CD4-positive, alpha-beta T cell (primary cell): ENCODE data around the gene C1QL2. TPM values are rescaled to one million over a fixed set of nuclear protein-coding genes. Genes with fewer than 3 reads are reported as not detected.

Source experiments
- ATAC-seq: fragments of 200-7000 bp; cut with Tn5 transposase; one replicate; pipeline ENCODE4 v1.10.0; 2022; ENCODE audit warnings: mild to moderate bottlenecking; ENCODE audit not compliant: poor library complexity
- CTCF ChIA-PET: fragments of 350-600 bp; sonication (Branson Sonifier 250); formaldehyde crosslinking; loops from one replicate; lab custom pipeline; 2021; ENCODE audit warnings: antibody characterized with exemption, inconsistent platforms; lab: Charles Lee
- POLR2A ChIA-PET: fragments of 350-600 bp; sonication (Branson Sonifier 250); formaldehyde crosslinking; loops from one replicate; lab custom pipeline; 2021; ENCODE audit warnings: antibody characterized with exemption, inconsistent platforms; lab: Charles Lee
- DNase-seq, 14 experiments: peaks; one replicate each; pipeline ENCODE4 v3.0.0-alpha.2; 2013 to 2020; ENCODE audit warnings: mixed read lengths in 2 of 14
- H3K27ac ChIP-seq, 2 donors: one replicate each; pipeline versions ENCODE4 v1.5.1 to v1.7.0; 2013; ENCODE audit warnings: low read length in 2 of 2, low read depth in 1 of 2, mild to moderate bottlenecking in 1 of 2
- H3K27me3 ChIP-seq, 2 experiments: 1 replicate in 1 of 2; 2 replicates in 1 of 2; pipeline versions ENCODE4 v1.6.1 to v1.7.0; 2013; ENCODE audit warnings: low read length in 2 of 2, control low read depth in 1 of 2, mild to moderate bottlenecking in 1 of 2, moderate library complexity in 1 of 2; ENCODE audit not compliant: insufficient read depth in 2 of 2, control insufficient read depth in 1 of 2
- H3K36me3 ChIP-seq: one replicate; pipeline ENCODE4 v1.6.1; 2013; ENCODE audit warnings: low read length, control low read depth; ENCODE audit not compliant: insufficient read depth
- H3K4me1 ChIP-seq: one replicate; pipeline ENCODE4 v1.6.1; 2013; ENCODE audit warnings: low read length, control low read depth; ENCODE audit not compliant: insufficient read depth
- H3K4me3 ChIP-seq: one replicate; pipeline ENCODE4 v1.5.1; 2013; ENCODE audit warnings: mild to moderate bottlenecking, low read length, moderate library complexity
- H3K9me3 ChIP-seq, 2 experiments: 1 replicate in 1 of 2; 2 replicates in 1 of 2; pipeline versions ENCODE4 v1.6.1 to v1.7.0; 2013; ENCODE audit warnings: low read length in 2 of 2, mild to moderate bottlenecking in 2 of 2, control low read depth in 1 of 2, moderate library complexity in 1 of 2; ENCODE audit not compliant: control insufficient read depth in 1 of 2, insufficient read depth in 1 of 2
- H3K27ac Mint-ChIP-seq: one replicate; pipeline ENCODE4 v1.8.0; 2020; ENCODE audit warnings: mixed read lengths
- H3K27me3 Mint-ChIP-seq: one replicate; pipeline ENCODE4 v1.8.0; 2021; ENCODE audit warnings: mixed read lengths
- H3K36me3 Mint-ChIP-seq: one replicate; pipeline ENCODE4 v1.8.0; 2021; ENCODE audit warnings: low read depth, mixed read lengths
- H3K4me1 Mint-ChIP-seq: one replicate; pipeline ENCODE4 v1.8.0; 2021; ENCODE audit warnings: low read depth, mixed read lengths
- H3K4me3 Mint-ChIP-seq: one replicate; pipeline ENCODE4 v1.8.0; 2020; ENCODE audit warnings: mild to moderate bottlenecking, mixed read lengths
- H3K9me3 Mint-ChIP-seq: one replicate; pipeline ENCODE4 v1.8.0; 2020; ENCODE audit warnings: mixed read lengths
- CTCF ChIP-seq: fragments of 200-600 bp; IDR thresholded peaks from one replicate; pipeline ENCODE4 v1.8.0; 2022; ENCODE audit warnings: antibody characterized with exemption, mild to moderate bottlenecking
- intact Hi-C, 2 experiments: fragments of 100-400 bp; cut with DNase I in 1 of 2; cut with micrococcal nuclease in 1 of 2; formaldehyde crosslinking; loops; one replicate each; pipeline versions ENCODE4 v1.15.1 to v1.9.0; 2023 to 2025; cut with DNase I, micrococcal nuclease
- total RNA-seq, 174 experiments: library from RNA in 2 of 174; stranded (reverse) in 2 of 174; gene quantifications; one replicate each; pipeline ENCODE4 v1.2.3 and lab custom pipeline; 2021 to 2026

C1QL2 gene
- total RNA-seq, 2 experiments from 2014 or later: not detected

- H3K4me1 Mint-ChIP-seq: no peaks in the 10 kb centered on the region
- Histone ChIP-seq H3K4me1 (peaks cover 2% of the 10 kb centered on the region), H3K27ac (no peak overlapping the region), H3K9me3 (no peaks in the 10 kb centered on the region), H3K4me3 (no peak overlapping the region), H3K27me3 (no peaks in the 10 kb centered on the region), H3K36me3 (no peaks in the 10 kb centered on the region)
- intact Hi-C loops: loop anchor here in 1 of 2 experiments (10.0 kb wide), 2 partner anchors 954 to 1134 kb away; no protein-coding TSS in a partner anchor
- no peaks in the 10 kb centered on the region for H3K27me3 Mint-ChIP-seq
- no peak for DNase-seq
- no peak for TF ChIP-seq CTCF
- H3K27ac Mint-ChIP-seq: no peak overlapping the region
- no peaks in the 10 kb centered on the region for H3K36me3 Mint-ChIP-seq
- no peaks in the 10 kb centered on the region for H3K9me3 Mint-ChIP-seq
- ATAC-seq: no peak
- H3K4me3 Mint-ChIP-seq: no peak overlapping the region
- POLR2A ChIA-PET: no interaction called here
- CTCF ChIA-PET: no interaction called here
Measured at GRCh38 chr2:119178776-119179175, 20.2 kb upstream of the C1QL2 start.

GRCh38 chr2:119177838-119178190 lies 19.3 kb upstream of the C1QL2 start:
- CTCF ChIA-PET: interaction anchor here (0.7 kb wide), 1 partner anchor 296 kb away, joined by 3 read pairs; no protein-coding TSS in a partner anchor
- TF ChIP-seq CTCF: no peak
- H3K9me3 ChIP-seq: no peaks in the 10 kb centered on the region
- no peak for DNase-seq
- Mint-ChIP-seq H3K27me3 (no peaks in the 10 kb centered on the region), H3K4me3 (no peak overlapping the region), H3K36me3 (no peaks in the 10 kb centered on the region), H3K4me1 (no peaks in the 10 kb centered on the region), H3K27ac (no peak overlapping the region), H3K9me3 (no peaks in the 10 kb centered on the region)
- intact Hi-C loops: loop anchor here in 1 of 2 experiments (10.0 kb wide), 2 partner anchors 953 to 1133 kb away; no protein-coding TSS in a partner anchor
- no peaks in the 10 kb centered on the region for H3K27me3 ChIP-seq
- H3K36me3 ChIP-seq: no peaks in the 10 kb centered on the region
- peaks cover 2% of the 10 kb centered on the region for H3K4me1 ChIP-seq
- no peak for ATAC-seq
- H3K27ac ChIP-seq: no peak overlapping the region
- no peak overlapping the region for H3K4me3 ChIP-seq
- POLR2A ChIA-PET: no interaction called here

GRCh38 chr2:119177171-119177837 lies 18.8 kb upstream of the C1QL2 start:
- no peak overlapping the region for H3K4me3 ChIP-seq
- no peaks in the 10 kb centered on the region for H3K36me3 ChIP-seq
- Mint-ChIP-seq H3K36me3 (no peaks in the 10 kb centered on the region), H3K27ac (no peak overlapping the region), H3K4me1 (no peaks in the 10 kb centered on the region), H3K4me3 (no peak overlapping the region), H3K27me3 (no peaks in the 10 kb centered on the region), H3K9me3 (no peaks in the 10 kb centered on the region)
- intact Hi-C loops: loop anchor here in 1 of 2 experiments (10.0 kb wide), 2 partner anchors 953 to 1133 kb away; no protein-coding TSS in a partner anchor
- no peaks in the 10 kb centered on the region for H3K9me3 ChIP-seq
- no peak for TF ChIP-seq CTCF
- DNase-seq (no peak), ATAC-seq (no peak)
- H3K27ac ChIP-seq: no peak overlapping the region
- ChIA-PET CTCF (interaction anchor here (0.7 kb wide), 1 partner anchor 295 kb away, joined by 3 read pairs; no protein-coding TSS in a partner anchor), POLR2A (no interaction called here)
- peaks cover 2% of the 10 kb centered on the region for H3K4me1 ChIP-seq
- H3K27me3 ChIP-seq: no peaks in the 10 kb centered on the region
